Mammary epithelial cell (primary cell): ENCODE results near the gene ALK.

Experiments
- EZH2 ChIP-seq: IDR thresholded peaks from 2 replicates; pipeline ENCODE4 v1.6.1; 2012; ENCODE audit warnings: low read length, inconsistent platforms, borderline replicate concordance
- TF ChIP-seq, protein P1 (sequence below), 2 donors: IDR thresholded peaks in 1 of 2; conservative IDR thresholded peaks in 1 of 2; 2 replicates each; pipeline ENCODE4 v1.5.1; 2011 to 2012; ENCODE audit warnings: inconsistent platforms in 2 of 2, low read length in 2 of 2, mild to moderate bottlenecking in 2 of 2, control low read depth in 1 of 2, low read depth in 1 of 2; ENCODE audit not compliant: insufficient read depth in 1 of 2; ENCODE audit errors: extremely low read depth in 1 of 2

DNA sequence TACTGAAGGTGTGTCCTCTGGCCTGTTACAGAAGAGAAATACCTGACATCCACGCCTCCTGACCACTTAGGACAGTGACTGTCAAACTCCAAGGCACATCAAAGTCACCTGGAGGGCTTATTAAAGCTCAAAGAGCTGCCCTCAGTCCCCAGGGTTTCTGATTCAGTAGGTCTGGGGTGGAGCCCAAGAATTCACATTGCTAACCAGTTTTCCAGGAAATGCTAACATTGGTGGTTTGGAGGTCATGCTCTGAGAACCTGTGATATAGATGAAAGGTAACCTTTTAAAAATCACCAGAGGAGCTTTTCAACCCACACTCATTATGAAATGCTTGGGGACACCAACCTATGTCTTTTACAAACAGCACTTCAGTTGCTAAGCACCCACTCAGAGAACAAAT, 172.3 kb downstream of the ALK start:
- TF ChIP-seq, protein P1, sequence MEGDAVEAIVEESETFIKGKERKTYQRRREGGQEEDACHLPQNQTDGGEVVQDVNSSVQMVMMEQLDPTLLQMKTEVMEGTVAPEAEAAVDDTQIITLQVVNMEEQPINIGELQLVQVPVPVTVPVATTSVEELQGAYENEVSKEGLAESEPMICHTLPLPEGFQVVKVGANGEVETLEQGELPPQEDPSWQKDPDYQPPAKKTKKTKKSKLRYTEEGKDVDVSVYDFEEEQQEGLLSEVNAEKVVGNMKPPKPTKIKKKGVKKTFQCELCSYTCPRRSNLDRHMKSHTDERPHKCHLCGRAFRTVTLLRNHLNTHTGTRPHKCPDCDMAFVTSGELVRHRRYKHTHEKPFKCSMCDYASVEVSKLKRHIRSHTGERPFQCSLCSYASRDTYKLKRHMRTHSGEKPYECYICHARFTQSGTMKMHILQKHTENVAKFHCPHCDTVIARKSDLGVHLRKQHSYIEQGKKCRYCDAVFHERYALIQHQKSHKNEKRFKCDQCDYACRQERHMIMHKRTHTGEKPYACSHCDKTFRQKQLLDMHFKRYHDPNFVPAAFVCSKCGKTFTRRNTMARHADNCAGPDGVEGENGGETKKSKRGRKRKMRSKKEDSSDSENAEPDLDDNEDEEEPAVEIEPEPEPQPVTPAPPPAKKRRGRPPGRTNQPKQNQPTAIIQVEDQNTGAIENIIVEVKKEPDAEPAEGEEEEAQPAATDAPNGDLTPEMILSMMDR (conservative IDR thresholded peaks at IDR 0.05 in 1 of 2, IDR thresholded peaks at IDR 0.05 in 1 of 2; ENCODE audit: extremely low read depth in 1 of 2, insufficient read depth in 1 of 2, low read depth in 1 of 2, low read length in 2 of 2), result no peak
- no peak for TF ChIP-seq EZH2
